Left kidney (tissue), 2 donors: ENCODE data around the gene ADCK1. TPM values are rescaled to one million over a fixed set of nuclear protein-coding genes. Genes with fewer than 3 reads are reported as not detected.
"Not testable (repeated sequence)": the region's sequence is repeated elsewhere in the genome, so short reads cannot be mapped to it uniquely, and the experiment has no call there.

Source experiments
- DNase-seq: peaks from one replicate; pipeline ENCODE4 v3.0.0-alpha.2; 2013
- polyA plus RNA-seq: library from polyadenylated mRNA; unstranded; fragments of 120-200 nt; gene quantifications from one replicate; pipeline ENCODE4 v1.2.1, GENCODE V29; 2013; ENCODE audit not compliant: insufficient read length

ADCK1 gene
- polyA plus RNA-seq, 1 donor: 11.9 TPM

DNA sequence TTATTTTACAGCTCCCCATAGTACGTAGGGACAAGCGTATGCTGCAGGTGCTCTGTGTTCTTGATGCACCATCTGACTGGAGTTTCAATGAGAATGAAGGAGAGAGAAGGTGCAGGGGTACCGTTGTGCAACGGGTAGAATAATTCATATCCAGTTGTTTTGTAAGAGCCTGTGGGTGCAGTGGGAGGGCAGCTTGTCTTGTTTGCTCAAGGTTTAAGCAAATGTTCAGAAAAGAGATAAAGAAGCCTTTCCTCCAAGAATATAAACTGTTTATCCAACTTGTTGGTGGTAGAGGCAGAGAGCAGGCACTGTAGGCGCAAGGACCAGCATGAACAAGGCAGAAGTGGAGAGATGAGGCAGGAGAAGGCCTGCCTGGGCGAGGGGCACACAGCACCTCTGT, 64.2 kb downstream of the ADCK1 start:
- no peak for DNase-seq

DNA sequence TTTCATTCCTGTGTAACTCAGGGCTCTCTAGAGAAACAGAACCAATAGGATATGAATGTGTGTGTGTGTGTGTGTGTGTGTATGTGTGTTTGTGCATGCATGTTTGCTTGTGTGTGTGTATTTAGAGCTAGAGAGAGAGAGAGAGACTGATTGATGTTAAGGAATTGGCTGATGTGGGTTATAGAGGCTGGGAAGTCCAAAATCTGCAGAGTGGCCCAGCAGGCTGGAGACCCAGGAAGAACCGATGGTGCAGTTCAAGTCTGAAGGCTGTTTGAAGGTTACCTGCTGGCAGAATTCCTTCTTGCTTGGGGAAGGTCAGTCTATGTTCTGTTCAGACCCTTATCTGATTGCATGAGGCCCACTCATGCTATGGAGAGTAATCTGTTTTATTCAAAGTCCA, 64.7 kb downstream of the ADCK1 start:
- no peak for DNase-seq

DNA sequence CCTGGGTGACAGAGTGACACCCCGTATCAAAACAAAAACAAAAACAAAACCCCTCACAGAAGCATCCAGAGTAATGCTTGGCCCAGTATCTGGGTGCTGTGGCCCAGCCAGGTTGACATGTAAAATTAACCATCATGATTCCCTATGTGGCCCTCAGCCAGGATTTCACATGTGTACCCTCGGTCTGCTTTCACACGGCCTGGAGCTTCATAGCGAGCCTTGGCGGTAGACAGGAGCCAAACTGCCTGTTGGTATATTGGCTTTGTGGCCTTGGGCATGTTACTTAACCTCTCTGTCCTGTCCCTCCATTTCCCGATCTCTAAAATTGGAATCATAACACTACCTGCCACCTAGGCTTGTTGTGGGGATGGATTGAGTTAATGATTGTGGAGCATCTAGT, 65.5 kb downstream of the ADCK1 start:
- DNase-seq: no peak

DNA sequence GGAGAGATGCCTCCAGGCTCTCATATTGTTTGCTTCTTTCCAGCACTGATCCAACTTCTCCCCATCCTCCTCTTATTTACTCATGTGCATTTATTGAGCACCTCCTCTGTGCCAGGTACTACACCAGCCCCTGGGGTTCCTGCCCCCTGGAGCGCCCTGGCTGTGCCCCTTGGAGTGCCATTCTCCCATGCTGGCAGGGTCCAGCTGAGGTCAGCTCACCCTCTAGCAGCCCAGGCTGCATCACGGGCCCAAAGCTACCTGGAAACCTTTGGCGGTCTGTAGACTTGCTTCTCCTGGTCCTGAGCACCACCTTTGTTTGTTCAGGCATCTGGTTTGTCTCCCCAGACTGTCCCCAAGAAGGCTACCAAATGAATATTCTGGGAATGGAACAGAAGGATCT, 67.0 kb downstream of the ADCK1 start:
- no peak for DNase-seq

DNA sequence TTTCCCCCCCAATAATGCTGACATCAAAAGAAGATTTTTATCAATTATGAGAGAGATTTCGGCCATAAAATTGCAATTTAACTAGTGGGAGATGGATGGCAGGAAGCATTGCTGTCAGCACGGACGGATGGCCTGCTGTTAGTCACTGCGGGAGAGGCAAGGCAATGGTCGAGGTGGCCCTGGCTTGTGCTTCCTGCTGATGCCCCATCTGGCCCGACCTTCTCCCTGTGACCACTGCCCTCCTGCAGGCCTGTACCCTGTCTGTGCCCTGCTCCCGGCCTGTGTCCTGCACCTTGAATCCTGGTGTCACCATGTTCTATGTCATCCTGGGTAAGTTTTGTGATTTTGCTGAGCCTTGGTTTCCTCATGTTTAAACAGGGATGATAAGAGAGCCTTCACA, 67.6 kb downstream of the ADCK1 start:
- DNase-seq: no peak

DNA sequence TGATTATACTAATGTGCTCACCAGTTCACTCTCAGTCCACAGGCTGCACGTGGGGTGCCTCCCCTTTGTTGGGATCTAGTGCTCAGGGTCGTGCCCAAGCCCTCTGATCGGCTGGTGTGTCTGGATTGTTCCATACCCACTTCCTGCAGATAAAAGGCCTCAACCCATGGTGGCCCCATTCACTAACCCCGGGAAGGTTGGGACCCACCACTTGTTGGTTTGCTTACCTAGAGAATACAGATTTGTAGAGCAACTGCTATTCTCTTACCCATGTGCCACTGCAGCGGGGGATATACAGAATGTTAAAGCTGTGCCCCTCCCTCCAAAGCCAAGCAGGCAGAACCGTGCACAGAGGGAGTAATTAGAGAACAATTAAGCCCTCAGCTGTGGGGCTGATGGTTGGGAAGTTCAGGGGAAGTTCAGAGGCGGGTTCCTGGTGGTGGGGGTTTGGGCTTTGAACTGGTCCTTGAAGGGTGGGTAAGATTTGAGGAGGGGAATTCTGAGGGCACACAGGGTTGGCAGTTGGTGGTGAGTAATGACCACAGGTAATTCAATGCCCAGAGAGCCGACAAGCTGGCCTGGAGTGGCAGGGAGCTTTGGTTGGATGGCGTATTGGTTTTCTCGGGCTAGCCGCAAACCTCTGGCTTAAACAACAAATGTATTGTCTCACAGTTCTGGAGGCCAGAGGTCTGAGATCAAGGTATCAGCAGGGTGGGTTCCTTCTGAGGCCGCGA, 68.8 kb downstream of the ADCK1 start:
- DNase-seq: peak; percentile 53

DNA sequence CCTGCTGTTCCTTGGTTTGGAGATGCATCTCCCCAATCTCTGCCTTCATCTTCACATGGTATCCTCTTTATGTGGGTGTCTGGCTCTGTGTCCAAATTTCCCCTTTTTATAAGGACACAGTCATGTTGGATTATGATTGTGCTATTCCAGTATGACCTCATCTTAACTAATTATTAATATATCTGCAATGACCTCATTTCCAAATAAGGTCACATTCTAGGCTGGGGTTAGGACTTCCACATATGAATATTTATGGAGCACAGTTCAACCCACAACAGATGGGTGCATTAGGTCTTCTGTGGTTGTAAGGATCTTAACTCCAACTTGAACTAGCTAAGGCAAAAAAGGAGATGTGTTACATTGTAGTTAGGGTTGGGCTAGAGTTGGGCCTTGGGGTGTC, 69.4 kb downstream of the ADCK1 start:
- no peak for DNase-seq

DNA sequence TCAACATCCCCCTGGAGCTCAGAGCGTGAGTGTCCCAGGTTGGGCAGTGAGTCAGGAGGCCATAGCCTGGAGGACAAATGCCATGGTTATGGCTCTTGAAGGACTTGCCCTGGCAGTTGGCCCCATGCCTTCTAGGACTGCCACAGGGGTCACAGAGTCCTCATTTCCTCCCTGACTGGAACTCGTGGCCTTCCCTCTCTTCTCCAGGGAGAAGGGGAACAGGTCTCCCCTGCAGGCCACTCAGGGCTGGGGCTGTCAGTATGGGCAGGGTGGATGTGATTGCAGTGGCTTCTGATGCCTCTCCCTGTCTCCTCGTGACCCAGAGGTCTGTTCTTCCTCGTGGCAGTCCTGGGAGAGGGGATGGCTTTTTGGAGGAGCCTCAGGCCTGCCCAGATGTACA, 70.7 kb downstream of the ADCK1 start:
- no peak for DNase-seq

DNA sequence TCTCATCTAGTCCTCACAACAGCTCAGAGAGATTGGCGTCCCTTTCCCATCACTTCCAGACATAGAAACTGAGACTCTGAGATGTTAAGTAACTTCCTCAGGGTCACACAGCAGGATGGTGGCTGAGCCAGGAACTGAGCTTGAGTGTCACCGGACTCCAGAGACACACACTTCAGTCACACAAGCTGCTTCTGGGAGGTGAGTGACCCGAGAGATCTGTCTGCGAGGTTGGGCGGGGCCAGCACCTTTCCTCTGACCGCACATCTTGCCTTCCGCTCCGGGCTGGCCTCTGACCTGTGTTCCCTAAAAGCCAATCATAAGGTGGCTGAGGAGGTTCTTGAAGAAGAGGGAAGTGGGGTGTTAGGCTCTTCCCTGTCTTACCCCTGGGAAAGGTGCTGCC, 72.2 kb downstream of the ADCK1 start:
- no peak for DNase-seq

DNA sequence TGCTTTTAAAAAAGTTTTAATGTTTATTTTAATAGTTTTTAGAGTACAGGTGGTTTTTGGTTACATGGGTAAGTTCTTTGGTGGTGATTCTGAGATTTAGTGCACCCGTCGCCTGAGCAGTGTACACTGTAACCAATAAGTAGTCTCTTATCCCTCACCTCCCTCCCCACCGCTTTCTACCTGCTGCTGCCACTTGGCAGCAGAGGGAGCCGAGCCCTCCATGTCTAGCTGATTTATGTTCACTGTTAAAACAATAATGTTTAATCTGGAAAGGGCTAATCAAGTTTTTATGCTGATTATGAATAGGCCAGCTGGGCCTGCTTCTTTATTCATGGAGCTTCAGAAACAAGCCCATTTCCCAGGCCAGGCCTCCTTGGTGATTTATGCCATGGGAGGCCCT, 73.1 kb downstream of the ADCK1 start:
- DNase-seq: no peak

DNA sequence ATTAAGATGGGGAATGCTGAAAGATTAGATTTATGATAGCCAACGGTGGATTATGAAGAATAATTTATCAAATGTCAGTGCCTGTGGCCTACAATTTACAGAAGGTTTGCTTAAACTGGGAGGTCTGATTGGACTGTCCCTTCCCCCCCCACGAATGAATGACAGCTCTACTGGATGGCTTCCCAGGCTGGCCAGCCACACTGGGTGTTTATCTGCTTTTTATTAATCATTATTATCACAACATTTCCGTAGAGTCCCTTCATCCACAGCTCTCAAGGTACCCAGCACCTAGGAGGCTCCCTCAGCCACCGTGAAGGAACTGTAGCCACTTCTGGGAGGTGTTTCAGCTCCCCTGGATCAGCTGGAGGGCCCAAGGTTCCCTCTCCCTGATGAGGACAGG, 78.9 kb downstream of the ADCK1 start:
- no peak for DNase-seq

DNA sequence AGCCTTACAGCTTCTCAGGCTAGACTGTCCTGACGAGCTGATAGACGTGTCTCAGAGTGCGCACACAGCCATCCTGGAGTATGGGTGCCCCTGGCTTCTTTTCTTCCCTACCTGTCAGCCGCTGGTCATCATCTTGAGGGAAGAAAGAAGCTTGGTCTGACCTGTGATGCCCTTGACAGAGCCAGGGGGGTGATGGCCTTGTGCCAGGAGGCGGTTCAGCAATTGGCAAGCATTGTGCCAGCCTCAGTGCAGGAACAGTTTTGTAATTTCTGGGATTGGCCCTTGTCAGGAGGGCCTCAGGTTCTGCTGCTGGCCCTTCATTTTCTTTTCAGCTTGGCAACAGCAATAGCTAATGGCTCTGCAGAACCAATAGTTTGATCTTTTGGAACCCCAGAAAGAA, 80.1 kb downstream of the ADCK1 start:
- no peak for DNase-seq

DNA sequence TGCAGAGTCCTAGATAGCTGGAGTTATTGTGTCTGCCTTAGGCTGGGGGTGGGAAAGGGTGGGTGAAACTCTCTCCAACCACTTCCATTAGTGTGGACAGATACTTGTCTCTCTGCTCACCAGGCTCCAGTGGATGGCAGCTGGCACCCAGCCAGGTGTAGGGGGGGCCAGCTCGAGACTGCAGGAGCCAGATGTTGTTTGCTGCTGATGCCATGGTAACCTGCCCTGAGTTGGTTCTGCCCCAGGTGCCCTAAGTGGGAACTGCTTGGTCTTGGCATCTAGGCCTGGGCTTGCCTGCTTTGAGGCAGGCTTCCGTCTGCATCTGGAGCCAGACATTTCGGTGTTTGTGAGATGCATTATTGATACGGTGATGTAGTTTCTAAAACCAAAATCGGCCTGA, 82.2 kb downstream of the ADCK1 start:
- peak; percentile 60 for DNase-seq

DNA sequence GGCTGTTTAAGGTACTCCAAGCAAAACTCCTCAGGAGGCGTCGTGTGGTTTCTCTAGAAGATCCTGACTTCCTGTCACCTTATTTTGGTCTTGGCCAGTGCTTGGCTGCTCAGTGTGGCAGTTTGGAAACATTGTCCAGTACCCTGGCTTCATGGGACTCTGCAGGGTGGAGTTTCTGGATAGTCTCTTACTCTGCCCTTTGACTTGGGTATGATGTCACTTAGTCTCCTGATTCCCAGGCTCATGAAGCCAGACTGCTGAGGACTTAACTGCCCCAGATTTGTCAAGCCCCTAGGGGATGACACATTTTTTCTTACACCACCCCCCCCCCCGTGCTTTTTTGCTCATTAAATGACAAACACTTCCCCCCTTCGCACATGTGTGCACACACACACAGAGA, 82.7 kb downstream of the ADCK1 start:
- DNase-seq: no peak

DNA sequence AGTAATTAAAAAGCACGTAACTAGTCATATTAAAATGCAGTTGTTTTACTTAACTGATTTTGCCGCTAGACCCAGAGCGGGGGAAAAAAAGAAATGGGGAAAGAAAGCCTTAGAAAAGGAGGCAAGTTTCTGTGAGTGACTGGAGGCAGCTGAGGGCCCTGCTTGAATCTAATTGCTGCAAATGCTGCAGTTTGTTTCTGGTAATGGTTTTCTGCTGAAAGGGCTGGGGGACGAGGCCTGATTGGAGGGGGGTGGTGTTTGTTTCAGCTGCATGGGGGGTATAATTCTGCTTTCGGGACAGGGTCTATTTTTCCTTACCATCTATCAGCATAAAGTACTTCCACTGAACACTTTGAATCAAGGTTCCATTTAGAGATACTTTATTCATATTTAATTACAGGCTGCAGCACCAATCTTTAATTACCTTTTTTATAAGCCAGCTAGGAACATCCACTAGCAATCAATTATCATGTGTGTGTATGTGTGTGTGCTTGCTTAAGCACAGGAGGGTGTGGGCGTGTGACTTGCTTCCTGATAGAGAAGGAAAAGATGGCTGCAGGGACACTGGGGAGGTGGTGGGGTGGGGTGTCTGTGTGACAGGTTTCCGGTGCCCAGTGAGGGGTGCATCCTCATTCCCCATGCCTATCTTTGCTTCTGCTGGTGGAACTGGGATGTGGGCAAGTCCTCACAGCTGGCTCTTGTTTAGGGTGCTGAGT, 83.4 kb downstream of the ADCK1 start:
- no peak for DNase-seq

DNA sequence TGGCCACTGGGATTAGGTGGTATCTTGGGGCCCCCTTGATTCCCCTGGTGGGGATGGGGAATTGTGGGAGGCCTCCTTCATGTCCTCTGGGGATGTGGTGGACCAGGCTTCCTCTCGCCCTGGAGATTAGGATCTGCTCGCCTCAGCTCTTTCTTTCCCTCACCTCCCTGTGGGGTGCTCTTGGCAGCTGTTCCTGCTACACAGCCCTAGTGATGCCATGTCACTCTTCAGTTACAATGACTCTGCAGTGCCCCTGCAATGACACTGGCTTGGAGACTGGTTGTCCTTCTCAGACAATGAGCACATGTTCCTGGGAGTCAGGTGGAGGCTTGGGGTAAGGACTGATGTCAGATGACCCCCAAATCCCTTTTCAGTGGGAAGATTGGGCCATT, 83.9 kb downstream of the ADCK1 start:
- DNase-seq: no peak

DNA sequence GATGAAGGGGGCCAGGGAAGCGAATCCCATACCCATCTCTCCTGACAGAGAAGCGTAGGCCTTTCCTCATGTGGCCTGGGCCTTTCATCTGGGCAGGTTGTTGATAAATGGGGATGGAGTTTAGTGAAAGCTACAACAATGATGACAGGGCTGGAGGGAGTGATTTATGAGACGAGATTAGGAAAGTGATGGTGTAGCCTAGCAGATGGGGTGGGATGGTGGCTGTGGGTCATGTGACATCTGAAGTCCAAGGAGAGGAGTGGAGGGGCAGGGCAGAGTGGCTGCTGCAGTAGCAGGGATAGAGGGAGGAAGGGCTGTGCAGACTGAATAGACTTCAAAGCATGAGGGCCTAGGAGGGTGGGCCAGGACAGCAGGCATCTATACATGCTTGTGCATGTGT, 85.5 kb downstream of the ADCK1 start:
- DNase-seq: no peak

DNA sequence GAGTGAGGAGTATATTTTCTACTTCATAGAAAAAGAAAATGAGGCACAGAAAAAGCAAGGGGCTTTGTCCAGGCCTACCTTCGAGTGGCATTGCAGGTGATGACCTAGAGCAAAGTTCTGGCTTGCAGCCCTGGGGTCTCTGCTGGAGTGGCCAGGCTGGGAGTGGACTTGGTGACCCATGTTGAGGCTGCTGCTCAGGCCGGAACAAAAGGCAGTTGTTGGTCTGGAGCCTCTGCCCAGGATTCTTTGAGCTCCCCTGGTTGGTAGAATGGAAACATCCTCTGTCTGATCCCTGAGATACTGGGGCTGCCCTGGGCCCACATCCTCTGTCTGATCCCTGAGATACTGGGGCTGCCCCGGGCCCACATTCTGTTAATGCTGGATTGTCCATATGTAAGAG, 86.1 kb downstream of the ADCK1 start:
- DNase-seq: no peak

DNA sequence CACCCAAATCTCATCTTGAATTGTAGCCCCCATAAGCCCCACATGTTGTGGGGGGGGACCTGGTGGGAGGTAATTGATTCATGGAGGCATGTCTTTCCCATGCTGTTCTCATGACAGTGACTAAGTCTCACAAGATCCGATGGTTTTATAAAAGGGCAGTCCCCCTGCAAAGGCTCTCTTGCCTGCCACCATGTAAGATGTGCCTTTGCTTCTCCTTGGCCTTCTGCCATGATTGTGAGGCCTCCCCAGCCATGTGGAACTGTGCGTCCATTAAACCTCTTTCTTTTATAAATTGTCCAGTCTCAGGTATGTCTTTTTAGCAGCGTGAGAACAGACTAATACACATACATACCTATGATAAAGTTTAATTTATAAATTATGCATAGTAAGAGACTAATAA, 89.0 kb downstream of the ADCK1 start:
- DNase-seq: not testable (repeated sequence)

DNA sequence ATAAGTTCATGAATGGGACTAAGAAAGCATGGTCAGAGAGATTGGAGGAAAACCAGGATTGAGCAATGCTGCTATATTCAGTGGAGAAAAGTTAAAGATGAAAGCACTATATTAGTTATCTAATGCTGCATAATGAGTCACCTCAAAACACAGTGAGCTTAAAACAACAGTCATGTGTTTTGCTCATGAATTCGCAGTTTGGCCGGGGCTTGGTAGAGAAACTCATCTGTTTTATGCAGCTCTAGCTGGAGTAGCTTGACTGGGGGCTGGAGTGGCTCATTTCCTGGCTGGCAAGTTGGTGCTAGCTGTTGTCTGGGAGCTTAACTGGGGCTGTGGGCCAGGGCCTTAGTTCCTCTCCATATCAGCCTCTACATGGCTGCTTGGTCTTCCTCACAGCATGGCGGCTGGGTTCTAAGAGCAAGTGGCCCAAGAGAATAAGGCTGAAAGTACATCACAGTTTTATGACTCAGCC, 90.1 kb downstream of the ADCK1 start:
- DNase-seq: no peak

DNA sequence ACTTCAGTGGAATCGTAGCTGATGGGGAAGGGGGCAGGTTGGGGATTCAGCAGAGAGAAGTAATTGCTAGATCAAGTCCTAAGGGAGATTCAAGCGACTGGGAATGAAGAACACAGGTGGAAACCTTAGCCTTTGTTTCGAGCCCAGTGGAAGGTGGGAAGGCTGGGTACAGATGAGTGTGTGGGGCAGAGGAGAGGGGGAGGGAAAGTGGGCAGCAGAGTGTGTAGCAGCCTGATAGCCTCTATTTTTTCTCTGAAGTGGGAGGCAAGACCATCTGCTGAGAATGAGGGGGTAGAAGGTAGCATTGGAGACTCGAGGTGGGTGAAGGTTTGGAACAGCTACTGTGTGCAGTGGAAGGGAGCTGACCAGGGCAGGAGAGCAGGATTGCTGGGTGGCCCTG, 91.0 kb downstream of the ADCK1 start:
- no peak for DNase-seq

DNA sequence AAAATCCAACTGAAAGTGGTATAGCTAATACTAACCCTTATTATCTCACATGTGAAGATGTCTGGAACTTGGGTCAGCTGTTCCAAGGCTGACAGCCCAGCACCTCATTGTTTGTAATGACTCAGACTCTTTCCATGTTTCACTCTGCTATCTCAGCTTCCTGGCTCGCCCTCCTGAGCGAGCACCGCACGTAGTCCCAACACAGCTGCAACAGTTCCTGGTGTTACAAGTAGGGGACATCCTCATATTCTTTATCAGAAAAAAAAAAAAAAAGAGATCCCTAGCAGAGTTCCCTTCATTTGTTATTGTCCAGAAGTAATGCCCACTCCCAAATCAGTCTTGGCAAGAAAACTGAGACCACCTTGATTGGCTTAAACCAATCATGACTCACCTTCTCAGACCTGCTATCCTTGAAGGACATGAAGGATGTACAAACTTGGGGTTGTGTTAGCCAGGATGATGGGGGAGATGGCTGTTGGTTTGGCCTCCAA, 92.5 kb downstream of the ADCK1 start:
- DNase-seq: no peak

DNA sequence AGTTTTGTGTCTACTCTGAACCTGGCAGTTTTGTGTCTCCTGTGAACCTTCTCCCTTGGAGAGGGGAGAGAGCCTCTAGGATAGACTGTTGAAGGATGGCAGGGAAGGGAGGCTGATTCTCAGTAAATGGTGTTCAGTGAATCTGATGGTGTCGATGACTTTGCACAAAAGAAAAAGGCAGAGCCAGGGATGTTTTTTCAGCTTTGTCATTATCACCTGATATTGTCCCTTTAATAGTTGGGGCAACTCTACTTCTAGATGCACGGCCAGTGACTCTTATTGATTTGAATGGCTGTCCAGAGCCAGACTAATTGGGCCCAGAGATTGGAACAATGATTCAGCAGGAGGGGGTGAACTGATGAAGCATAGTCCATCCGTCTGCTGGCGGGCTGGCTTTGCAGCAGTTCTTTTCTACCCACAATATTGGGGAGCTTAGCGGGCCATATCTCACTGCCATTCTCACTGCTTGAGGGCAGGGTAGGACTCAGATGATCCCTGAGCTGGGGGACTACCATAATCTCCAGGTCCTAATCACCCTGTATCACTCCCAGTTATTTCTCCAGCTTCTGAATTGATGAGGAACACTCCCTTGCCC, 93.1 kb downstream of the ADCK1 start:
- no peak for DNase-seq
